GM12864 (cell line): ENCODE measurements around the gene CAPNS1.
"Not testable (repeated sequence)": the region's sequence is repeated elsewhere in the genome, so short reads cannot be mapped to it uniquely, and the experiment has no call there.

ENCODE experiments used
- DNase-seq: peaks from one replicate; pipeline ENCODE4 v3.0.0-alpha.2; 2011; ENCODE audit warnings: low read depth
- H3K4me3 ChIP-seq: 2 replicates; pipeline ENCODE4 v1.5.1; 2011; ENCODE audit warnings: mild to moderate bottlenecking, low read depth, low read length, control low read depth
- TF ChIP-seq, protein P1 (sequence below): IDR thresholded peaks from 2 replicates; pipeline ENCODE4 v1.5.1; 2011; ENCODE audit warnings: low read depth, mild to moderate bottlenecking, moderate library complexity, low read length, control low read depth, inconsistent platforms; ENCODE audit errors: missing control alignments

CAPNS1 gene

DNA sequence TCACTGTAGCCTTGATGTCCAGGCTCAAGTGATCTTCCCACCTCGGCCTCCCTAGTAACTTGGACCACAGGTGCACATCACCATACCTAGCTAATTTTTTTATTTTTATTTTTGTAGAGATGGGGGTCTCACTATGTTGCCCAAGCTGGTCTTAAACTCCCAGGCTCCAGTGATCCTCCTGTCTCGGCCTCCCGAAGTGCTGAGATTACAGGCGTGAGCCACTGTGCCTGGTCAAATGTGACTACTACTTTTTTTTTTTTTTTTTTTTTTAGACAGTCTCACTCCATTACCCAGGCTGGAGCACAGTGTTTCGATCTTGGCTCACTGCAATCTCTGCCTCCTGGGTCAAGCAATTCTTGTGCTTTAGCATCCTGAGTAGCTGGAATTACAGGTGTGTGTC, 33.0 kb downstream of the CAPNS1 start:
- TF ChIP-seq, protein P1, sequence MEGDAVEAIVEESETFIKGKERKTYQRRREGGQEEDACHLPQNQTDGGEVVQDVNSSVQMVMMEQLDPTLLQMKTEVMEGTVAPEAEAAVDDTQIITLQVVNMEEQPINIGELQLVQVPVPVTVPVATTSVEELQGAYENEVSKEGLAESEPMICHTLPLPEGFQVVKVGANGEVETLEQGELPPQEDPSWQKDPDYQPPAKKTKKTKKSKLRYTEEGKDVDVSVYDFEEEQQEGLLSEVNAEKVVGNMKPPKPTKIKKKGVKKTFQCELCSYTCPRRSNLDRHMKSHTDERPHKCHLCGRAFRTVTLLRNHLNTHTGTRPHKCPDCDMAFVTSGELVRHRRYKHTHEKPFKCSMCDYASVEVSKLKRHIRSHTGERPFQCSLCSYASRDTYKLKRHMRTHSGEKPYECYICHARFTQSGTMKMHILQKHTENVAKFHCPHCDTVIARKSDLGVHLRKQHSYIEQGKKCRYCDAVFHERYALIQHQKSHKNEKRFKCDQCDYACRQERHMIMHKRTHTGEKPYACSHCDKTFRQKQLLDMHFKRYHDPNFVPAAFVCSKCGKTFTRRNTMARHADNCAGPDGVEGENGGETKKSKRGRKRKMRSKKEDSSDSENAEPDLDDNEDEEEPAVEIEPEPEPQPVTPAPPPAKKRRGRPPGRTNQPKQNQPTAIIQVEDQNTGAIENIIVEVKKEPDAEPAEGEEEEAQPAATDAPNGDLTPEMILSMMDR = no peak
- no peak for DNase-seq
- H3K4me3 ChIP-seq = no peak overlapping the region

DNA sequence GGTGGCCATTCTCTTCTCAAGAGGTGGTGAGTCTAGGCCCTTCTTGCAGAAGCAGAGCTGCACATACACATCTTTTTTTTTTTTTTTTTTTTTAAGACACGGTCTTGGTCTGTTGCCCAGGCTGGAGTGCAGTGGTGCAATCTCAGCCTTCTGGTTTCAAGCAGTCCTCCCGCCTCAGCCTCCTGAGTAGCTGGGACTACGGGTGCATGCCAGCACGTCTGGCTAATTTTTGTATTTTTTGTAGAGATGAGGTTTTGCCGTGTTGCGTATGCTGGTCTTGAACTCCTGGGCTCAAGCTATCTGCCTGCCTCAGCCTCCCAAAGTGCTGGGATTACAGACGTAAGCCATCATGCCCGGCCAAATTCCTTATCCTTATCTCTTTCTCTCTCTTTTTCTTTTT, 34.0 kb downstream of the CAPNS1 start:
- DNase-seq, H3K4me3 ChIP-seq: not testable (repeated sequence)

DNA sequence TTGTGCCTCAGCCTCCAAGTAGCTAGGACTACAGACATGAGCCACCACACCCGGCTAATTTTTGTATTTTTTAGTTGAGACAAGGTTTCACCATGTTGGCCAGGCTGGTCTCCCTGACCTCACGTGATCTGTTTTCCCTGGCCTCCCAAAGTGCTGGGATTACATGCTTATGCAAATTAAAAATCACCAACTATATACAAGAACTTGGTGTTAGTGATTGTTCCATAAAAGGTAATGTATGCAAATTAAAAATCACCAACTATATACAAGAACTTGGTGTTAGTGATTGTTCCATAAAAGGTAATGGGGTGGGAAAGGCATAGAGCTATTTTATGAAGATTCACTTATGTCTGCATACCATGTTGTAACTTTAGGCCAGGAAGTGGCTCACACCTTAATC, 39.2 kb downstream of the CAPNS1 start:
- H3K4me3 ChIP-seq, DNase-seq: not testable (repeated sequence)

DNA sequence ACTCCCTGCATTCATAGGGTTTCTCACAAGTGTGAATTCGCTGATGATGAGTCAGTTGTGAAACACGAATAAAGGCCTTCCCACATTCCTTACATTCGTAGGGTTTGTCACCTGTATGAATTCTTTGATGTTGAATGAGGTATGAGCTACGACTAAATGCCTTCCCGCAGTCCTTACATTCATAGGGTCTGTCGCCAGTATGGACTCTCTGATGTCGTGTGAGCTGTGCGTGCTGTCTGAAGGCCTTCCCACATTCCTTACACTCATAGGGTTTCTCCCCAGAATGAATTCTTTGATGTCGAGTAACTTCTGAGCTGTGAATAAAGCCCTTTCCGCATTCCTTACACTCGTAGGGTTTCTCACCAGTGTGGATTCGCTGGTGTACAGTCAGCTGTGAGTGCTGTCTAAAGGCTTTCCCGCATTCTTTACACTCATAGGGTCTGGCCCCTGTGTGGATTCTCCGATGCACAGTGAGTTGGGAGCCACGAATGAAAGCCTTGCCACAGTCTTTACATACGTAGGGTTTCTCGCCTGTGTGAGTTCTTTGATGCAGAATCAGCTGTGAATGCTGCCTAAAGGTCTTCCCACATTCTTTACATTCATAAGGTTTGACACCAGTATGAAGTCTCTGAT, 42.9 kb downstream of the CAPNS1 start:
- TF ChIP-seq, protein P1 = no peak
- H3K4me3 ChIP-seq = no peak overlapping the region
- DNase-seq = no peak

DNA sequence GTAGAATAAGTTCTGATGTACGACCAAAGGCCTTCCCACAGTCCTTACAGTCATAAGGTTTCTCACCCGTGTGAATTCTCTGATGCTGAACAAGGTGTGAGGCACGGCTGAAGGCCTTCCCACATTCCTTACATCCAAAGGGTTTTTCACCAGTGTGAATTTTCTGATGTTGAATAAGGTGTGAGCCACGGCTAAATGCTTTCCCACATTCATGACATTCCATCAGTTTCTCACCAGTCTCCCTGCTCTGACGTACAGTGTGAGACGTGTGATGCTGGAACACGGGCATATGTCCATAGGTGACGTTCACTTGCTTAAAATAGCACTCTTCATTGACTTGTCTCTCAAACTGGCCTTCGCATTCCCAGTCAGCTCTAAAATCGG, 43.4 kb downstream of the CAPNS1 start:
- TF ChIP-seq, protein P1 = no peak
- no peak for DNase-seq
- H3K4me3 ChIP-seq = no peak overlapping the region

DNA sequence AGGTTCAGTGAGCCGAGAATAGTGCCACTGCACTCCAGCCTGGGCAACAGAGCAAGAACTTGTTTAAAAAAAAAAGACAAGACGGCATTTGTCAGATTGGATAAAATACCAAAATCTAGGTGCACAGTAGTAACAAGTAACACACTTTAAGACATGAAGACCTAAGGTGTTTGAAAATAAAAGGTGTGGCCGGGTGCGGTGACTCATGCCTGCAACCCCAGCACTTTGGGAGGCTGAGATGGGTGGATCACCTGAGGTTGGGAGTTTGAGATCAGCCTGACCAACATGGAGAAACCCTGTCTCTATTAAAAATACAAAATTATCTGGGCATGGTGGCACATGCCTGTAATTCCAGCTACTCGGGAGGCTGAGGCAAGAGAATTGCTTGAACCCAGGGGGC, 46.9 kb downstream of the CAPNS1 start:
- DNase-seq, H3K4me3 ChIP-seq: not testable (repeated sequence)

DNA sequence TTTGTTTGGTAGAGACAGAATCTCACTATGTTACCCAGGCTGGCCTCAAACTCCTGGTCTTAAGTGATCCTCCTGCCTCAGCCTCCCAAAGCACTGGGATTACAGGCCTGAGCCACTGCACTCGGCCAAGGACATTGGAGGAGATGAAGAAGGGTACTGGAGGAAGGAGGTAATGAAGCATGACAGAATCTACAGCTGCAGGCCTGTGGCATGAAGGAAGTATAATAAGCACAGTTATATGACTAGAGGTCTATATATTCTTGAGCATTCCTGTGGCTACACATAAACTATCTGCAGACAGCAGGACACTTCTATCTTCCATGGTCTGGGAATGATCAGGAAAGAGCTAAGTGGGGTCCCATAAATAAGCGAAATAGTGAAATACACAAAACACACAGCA, 56.4 kb downstream of the CAPNS1 start:
- H3K4me3 ChIP-seq = no peak overlapping the region
- TF ChIP-seq, protein P1 = no peak
- DNase-seq = no peak

DNA sequence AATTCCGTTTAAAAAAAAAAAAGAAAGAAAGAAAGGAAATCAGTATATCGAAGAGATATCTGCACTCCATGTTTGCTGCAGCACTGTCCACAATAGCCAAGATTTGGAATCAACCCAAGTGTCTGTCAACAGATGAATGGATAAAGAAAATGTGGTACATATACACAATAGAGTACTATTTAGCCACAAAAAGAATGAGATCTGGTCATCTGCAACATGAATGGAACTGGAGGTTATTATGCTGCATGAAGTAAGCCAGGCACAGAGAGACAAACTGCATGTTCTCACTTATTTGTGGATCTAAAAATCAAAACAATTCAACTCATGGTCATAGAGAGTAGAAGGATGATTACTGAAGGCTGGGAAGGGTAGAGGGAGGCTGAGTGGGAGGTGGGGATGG, 58.3 kb downstream of the CAPNS1 start:
- H3K4me3 ChIP-seq = no peak overlapping the region
- no peak for DNase-seq
- TF ChIP-seq, protein P1 = no peak
